HG03045 (cell line): ENCODE measurements around the gene ABHD1.
"Not testable (repeated sequence)": the region's sequence is repeated elsewhere in the genome, so short reads cannot be mapped to it uniquely, and the experiment has no call there.

Experiments
- ATAC-seq: cut with Tn5 transposase; IDR thresholded peaks from one replicate; pipeline ENCODE4 v1.9.1; 2021; ENCODE audit warnings: mild to moderate bottlenecking, moderate library complexity; ENCODE audit not compliant: unreplicated experiment

Gene ABHD1

DNA sequence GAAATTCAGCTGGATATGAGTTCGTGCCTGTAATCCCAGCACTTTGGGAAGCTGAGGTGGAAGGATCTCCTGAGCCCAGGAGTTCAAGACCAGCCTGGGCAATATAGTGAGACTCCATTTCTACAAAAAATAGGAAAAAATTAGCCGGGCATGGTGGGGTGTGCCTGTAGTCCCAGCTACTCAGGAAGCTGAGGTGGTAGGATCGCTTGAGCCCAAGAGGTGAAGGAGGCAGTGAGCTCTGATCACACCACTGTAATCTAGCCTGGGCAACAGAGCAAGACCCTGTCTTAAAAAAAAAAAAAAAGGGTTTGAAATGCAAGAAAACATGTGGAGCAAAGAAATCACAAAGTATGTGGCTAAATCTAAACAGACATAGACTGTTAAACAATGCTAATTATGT lies 14.5 kb upstream of the ABHD1 start:
- ATAC-seq = no peak

DNA sequence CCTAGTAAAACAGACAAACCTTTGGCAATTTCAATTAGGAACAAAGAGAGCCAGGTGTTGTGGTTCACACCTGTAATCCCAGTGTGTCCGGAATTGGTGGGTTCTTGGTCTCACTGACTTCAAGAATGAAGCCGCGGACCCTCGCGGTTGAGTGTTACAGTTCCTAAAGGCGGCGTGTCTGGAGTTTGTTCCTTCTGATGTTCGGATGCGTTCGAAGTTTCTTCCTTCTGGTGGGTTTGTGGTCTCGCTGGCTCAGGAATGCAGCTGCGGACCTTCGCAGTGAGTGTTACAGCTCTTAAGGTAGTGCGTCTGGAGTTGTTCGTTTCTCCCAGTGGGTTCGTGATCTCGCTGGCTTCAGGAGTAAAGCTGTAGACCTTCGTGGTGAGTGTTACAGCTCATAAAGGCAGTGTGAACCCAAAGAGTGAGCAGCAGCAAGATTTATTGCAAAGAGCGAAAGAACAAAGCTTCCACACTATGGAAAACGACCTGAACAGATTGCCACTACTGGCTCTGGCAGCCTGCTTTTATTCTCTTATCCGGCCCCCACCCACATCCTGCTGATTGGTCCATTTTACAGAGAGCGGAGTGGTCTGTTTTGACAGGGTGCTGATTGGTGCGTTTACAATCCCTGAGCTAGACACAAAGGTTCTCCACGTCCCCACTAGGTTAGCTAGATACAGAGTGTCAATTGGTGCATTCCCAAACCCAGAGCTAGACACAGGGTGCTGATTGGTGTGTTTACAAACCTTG lies 12.8 kb upstream of the ABHD1 start:
- ATAC-seq = not testable (repeated sequence)

DNA sequence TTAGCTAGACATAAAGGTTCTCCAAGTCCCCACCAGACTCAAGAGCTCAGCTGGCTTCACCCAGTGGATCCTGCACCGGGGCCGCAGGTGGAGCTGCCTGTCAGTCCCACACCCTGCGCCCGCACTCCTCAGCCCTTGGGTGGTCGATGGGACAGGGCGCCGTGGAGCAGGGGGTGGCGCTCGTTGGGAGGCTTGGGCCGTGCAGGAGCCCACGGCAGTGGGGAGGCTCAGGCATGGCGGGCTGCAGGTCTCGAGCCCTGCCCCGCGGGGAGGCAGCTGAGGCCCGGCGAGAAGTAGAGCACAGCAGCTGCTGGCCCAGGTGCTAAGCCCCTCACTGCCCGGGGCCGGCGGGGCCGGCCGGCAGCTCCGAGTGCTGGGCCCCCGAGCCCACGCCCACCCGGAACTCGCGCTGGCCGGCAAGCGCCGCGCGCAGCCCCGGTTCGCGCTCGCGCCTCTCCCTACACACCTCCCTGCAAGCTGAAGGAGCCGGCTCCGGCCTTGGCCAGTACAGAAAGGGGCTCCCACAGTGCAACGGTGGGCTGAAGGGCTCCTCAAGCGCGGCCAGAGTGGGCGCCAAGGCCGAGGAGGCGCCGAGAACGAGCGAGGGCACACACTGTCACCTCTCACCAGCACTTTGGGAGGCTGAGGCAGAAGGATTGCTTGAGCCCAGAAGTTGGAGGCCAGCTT lies 12.1 kb upstream of the ABHD1 start:
- ATAC-seq = not testable (repeated sequence)

DNA sequence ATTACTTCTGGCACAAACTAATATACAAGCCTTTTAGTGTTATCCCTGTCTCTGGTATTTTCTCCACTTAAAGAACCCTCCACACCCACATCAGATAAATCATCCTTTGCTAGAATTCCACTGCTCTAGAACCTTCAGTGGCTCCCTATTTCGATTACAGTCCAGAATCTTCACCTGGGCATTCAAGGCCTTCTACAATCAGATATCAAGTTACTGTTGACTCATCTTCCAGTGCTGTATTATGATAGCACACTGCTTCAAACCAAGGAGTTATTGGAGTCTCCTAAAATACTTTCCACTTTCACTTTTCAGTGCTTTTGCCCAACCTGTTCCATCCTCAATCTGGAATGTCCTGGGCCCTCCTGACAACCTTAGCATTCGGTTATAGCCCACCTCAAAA lies 8.1 kb upstream of the ABHD1 start:
- ATAC-seq = no peak

DNA sequence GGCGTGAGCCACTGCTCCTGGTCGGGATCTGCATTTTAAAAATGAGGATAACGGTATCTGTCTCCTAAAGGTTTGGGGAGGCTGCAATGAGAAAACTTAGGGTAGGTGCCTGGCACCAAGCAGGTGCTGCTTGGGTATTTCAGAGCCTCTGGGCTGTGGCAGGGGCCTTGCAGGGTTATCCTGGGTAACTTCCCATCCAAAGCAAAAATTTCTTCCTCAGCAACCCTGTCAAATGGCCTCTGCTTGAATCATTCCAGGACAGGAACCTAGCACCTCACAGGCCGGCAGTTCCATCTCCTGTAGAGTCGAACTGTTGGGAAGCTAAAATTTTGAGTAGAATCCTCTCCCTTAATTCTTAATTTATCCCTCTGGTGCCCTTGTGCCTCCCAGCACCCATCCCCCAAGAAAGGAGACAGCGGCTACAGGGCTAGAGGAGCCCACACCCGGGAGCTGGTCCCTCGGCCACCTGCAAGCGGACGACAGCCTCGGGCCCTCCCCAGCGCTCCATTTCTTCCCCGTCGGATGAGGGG lies 5.6 kb upstream of the ABHD1 start:
- no peak for ATAC-seq

DNA sequence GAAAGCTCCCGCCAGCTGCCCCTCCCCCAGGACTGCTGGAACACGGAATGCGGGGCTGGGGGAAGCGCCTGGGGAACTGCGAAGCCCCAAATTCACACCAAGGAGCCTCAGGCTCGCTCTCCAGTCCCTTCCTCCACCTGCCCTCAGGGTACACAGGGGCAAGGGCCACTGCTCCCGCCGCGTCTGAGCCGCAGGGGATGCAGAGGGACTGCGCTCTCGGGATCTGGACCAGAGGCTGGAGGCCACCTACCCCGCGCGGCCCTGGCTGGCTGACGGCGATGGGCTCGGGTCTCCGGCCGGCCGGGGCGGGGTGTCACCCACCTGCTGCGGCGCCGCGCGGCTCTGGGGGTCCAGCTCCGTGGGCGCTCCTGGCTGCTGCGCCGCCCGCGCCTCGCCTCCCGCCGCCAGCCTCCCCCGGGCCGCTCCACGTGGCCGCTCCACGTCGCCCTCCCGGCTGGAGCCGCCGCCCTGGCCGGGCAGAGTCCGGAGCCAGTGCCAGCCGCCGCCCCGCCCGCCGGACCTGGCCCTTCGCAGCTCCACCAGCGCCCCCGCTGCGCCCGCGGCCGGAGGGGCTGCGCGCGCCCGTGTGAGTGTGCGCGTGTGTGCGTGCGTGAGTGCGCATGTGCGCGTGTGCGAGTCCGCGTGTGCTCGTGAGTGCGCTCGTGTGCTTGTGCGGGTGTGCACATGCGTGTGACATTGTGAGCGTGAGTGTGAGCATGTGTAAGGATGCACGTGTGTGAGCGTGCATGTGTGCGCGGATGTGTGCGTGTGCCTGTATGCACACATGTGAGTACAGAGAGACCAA lies 4.9 kb upstream of the ABHD1 start, which contains the start of gene CGREF1:
TSS of gene CGREF1 (minus strand) at position 604 of the 805 bp plus-strand sequence. CDS start 14,762 bp downstream, outside the sequence.
- no peak for ATAC-seq

DNA sequence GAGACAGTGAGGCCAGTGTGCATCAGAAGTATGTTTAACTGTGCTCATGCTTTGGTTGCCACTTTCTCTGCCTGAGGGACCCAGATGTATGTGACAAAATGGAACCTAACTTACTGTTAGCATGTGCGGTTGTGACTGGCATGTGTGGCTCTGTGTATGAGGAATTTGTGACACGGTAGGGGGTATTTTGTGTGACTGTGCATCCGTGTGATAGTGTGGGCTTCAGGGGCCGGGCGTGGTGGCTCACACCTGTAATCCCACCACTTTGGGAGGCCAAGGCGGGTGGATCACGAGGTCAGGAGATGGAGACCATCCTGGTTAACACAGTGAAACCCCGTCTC lies 4.3 kb upstream of the ABHD1 start:
- not testable (repeated sequence) for ATAC-seq

DNA sequence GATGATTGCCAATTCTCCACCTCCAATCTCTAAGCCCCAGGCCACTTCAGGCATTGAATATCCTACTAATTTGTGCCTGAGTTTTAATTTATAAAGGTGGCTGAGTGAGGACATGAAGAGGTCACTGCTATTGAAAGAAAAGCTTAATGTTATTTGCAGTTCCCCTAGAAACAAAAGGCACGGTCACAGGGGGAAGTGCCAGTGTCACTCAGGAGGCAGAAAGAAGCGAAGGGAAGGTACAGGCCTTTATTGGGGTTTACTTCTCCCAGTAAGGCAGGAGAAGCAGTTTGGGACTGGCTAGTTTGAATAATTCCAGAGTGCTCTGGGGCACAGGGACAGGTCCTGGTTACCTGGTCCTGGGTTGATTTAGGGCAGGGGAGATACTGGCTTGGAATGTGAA lies 1.7 kb upstream of the ABHD1 start:
- ATAC-seq = no peak

DNA sequence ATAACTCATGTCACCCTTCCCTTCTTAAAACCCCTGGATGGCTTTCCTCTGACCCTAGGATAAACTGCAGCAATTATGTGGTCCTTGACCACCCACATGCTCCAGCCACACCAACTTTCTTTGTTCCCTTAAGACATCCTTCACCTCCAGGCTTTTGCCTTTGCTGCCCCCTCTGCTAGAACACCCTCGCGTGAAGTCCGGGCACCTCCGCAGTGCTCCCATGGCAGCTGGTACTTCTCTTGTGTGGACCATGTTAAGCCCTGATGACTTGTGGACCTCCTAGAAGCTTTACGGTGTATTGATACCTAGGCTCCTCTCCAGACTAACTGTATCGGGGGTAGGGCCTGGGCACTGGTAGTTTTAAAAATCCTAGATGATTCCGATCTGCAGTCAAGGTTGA lies 824 bp upstream of the ABHD1 start:
- no peak for ATAC-seq

DNA sequence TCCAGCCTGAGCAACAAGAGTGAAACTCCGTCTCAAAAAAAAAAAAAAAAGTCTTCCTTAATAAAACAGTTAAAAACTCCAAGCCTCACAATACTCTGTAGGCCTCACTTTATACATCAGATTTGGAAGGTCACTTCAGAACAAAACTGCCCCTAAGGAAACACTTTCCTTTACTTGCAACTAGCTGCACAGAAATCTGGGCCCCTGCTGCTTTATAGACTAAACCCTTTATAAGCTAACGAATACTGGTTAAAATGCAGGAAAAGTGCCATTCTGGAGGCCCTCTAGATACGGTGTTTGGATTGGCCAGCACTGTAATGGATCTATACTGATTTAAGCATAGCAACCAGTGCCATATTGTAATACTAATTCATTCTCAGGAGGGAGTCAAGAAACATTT lies 1.5 kb downstream of the ABHD1 start:
- no peak for ATAC-seq

DNA sequence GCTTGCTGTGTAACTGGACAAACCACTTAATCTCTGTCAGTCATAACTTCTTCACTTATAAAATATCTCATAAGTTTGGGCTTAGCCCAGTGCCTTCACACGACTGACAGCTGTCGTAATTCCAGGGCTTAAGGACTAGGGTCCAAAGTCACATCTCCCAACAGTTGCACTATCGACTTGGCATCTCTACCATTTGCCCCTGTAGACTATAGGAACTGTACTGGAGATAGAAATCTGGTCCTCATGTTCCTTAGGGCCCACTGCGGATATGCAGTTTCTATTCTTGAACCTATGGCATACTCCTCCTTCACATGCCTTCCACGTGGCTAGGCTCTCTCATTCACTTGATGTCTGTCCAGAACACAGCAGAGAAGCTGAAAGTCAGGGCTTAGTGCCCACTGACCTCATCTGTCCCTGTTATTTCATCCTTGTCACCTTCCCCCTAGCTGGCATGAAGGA lies 2.7 kb downstream of the ABHD1 start:
- no peak for ATAC-seq

DNA sequence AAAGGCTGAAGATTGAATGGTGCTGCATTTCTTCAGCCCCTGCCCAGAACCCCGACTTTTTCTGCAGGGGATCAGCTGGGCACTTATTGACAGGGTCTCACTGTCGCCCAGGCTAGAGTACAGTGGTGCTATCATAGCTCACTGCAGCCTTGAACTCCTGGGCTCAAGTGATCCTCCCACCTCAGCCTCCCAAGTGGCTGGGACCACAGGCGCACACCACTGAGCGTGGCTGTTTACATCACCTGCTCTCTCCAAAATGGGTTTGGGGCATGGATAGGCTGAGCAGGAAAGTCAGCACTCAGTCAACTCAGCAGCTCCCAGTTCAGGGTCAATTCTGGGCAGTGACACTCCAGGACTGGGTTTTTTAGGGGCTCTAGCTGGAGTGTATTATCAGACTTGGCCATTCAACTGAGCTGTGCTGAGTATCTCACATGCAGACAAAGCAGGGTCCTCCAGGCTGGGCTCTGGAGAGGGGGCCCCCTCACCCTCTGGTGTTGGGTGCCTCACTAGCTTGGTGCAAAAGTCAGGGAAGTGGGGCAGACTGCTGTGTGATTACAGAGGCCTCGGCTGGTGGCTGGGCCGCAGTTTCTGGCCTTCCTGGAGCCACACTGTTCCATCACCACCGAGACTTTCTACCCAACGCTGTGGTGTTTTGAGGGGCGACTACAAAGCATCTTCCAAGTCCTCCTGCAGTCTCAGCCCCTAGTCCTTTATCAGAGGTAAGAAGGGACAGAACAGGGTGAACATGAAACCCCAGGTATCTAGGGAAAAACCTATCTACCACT lies 4.5 kb downstream of the ABHD1 start:
- no peak for ATAC-seq

DNA sequence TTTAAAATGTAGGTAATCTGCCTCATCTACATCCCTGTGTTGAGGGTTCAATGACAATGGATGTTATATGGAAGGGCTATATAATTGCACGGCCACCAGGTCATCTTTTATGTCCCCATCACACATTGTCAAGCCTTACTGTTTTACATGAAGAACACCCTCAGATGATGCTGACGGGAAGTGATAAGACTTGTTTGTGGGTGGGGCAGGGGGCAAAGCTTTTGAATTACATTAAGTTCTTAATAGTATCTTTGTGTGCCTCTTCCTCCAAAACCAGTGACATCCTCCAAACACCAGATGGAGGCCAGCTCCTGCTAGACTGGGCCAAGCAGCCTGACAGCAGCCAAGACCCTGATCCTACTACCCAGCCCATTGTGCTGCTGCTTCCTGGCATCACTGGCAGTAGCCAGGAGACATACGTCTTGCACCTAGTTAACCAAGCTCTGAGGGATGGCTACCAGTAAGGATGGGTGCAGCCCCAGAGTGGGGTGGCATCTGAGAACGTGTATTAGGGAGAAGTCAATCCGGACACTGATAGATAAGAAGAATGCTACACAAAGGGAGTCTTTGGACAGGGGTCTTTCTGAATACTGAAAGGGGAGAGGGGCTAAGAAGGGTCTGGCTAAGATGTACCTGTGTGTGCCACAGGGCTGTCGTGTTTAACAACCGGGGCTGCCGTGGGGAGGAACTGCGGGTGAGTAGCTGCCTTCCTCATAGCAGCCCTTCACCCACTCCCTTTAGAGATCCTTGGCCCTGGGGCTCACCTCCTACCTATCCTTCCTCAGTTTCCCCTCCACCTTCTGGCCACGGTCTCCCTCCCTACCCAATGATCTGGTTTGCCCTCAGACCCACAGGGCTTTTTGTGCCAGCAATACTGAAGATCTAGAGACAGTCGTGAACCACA lies 5.3 kb downstream of the ABHD1 start:
- ATAC-seq = no peak

DNA sequence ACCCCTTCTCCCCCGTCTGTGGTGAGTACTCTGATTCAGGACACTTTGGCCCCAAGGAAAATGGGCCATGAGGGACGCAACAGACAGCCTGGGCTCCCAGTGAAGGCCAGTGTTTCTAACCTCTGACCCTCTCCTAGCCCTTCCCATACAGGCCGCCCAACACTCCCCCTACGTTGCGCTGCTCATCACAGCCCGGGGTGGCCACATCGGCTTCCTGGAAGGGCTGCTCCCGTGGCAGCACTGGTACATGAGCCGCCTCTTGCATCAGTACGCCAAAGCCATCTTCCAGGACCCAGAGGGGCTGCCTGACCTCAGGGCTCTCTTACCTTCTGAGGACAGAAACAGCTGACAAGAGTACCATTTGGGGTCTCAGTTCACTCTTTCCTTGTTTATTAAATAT lies 6.8 kb downstream of the ABHD1 start:
- no peak for ATAC-seq

DNA sequence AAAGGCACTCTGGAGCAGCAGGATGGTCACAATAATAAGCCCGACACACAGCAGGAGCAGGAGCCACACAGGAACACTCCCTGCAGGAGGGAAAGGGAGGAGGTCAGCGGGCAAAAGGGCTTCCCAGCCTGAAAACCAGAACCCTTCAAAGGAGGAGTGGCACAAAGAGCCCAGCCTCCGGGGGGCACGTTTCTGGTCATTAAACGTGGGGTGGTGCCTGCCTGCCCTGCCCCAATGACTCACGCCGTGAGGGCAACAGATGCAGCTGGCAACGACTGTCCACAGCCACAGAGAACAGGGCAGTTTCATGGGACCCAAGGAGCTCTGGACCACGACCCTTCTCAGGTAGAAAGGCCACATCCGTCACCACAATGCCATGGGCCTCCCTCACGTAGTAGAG lies 7.8 kb downstream of the ABHD1 start:
- ATAC-seq = no peak

DNA sequence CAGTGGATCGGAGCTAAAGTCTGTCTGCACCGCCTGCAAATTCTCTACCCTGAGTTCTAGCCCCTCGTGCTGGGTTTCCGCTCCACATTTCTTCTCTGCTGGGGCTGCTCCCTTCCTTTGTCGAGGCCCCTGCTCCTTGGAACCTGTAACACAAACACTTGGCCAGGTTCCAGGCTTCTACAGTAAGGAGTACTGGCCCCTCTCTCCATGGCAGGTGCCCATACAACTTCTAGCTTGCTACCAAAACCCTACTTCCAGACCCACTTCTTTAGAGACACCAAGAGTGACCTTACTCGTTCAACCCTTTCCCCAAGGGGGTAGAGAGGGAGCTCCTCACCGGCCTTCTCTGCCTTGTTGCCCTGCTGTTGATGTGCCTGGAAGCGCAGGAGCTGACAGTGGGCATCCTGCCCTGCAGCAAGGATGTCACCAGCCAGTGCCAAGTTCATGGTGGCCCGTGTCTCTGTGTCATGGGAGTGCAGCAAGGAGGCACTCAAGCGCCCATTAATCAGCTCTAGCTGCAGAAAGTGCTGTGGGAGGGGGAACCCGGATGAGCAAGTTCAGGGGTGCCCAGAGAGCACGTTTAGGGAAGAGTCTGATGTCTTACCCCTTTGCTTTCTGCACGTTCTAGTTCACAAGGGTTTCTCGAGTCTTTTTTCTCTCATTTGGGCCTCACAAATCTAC lies 9.7 kb downstream of the ABHD1 start:
- ATAC-seq = no peak

DNA sequence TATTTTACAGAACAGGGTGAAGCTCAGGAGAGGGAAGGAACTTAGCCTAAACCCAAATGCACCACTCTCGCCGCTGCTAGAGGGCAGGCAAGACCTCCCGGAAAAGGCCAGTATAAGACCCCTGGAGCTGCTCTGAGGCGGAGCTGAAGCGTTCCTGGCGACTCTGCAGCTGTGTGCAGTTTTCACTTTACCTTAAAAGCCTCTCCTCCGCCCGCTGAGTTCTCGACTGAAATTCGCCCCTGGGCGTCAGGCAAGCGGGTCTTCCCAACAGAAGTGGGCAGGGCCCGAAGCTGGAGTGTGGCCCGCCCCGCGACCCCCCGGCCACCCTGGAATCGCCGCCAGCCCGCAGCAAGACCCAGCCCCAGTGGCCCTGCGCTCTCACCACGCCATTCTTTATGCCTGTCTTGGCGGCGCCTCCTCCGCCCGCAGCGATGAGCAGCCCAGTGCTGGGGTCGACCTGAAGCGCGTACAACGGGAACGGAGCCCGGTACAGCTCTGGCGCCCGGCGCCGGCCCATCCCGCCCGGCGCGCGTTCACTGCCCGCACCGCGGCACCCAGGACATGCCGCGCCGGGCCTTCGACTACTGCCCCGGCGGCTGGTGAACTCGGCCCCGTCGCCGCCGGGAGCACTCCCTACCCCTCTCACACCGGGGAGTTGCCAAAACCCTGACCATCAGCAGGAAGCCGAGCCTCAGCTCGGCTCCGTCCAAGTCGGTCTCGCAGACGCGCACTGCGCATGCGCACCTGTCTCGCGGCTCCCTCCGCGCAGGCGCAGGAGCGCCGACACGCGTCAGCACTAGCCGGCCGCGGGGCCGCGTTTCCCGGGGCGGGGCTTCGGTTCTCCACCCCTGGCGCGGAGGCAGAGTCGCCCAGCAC lies 10.5 kb downstream of the ABHD1 start, which contains the start of gene PREB:
TSS of gene PREB (minus strand) at position 732 of the 876 bp plus-strand sequence. CDS start at position 517, 215 bp downstream.
- peak; percentile 88 for ATAC-seq
